T-helper 22 cell (primary cell): ENCODE data around the gene NHLRC4.
A peak's percentile ranks its signal among the peaks of the same experiment; 100 is the strongest.

ENCODE experiments used
- DNase-seq: peaks from one replicate; pipeline ENCODE4 v3.0.0-alpha.2; 2020; ENCODE audit warnings: low read depth

The NHLRC4 gene

GRCh38 chr16:530111-530817 lies 36.5 kb upstream of the NHLRC4 start:
- DNase-seq, result no peak

- DNase-seq, result no peak
These were observed 35.2 kb upstream of the NHLRC4 start for GRCh38 chr16:531494-532125.

- DNase-seq, result no peak
These were observed 33.2 kb upstream of the NHLRC4 start for GRCh38 chr16:533391-534123.

- no peak for DNase-seq
These were observed 32.7 kb upstream of the NHLRC4 start for GRCh38 chr16:534135-534534.

- no peak for DNase-seq
These were observed 31.9 kb upstream of the NHLRC4 start for GRCh38 chr16:534856-535445.

GRCh38 chr16:535446-536405 lies 31.1 kb upstream of the NHLRC4 start:
- no peak for DNase-seq

- DNase-seq, result no peak
These were observed 30.1 kb upstream of the NHLRC4 start for GRCh38 chr16:536746-537145.

- DNase-seq, result no peak
These were observed 29.1 kb upstream of the NHLRC4 start for GRCh38 chr16:537415-538335.

- DNase-seq, result no peak
These were observed 26.8 kb upstream of the NHLRC4 start for GRCh38 chr16:539901-540530.

GRCh38 chr16:540645-541340 lies 26.0 kb upstream of the NHLRC4 start:
- no peak for DNase-seq

GRCh38 chr16:543301-544164 lies 23.3 kb upstream of the NHLRC4 start:
- no peak for DNase-seq

- DNase-seq, result no peak
These were observed 22.3 kb upstream of the NHLRC4 start for GRCh38 chr16:544517-544916.

- DNase-seq, result peak; percentile 20
These were observed 19.7 kb upstream of the NHLRC4 start for GRCh38 chr16:546909-547770.

GRCh38 chr16:548586-548985 lies 18.2 kb upstream of the NHLRC4 start:
- no peak for DNase-seq

GRCh38 chr16:549544-550263 lies 17.1 kb upstream of the NHLRC4 start:
- DNase-seq, result no peak

GRCh38 chr16:551210-551609 lies 15.6 kb upstream of the NHLRC4 start:
- DNase-seq, result no peak

- DNase-seq, result no peak
These were observed 14.6 kb upstream of the NHLRC4 start for GRCh38 chr16:552171-552570.
